Muscle of back (tissue), 13 donors: ENCODE data around the gene ARSG. TPM values are rescaled to one million over a fixed set of nuclear protein-coding genes. Genes with fewer than 3 reads are reported as not detected.
"Not testable (repeated sequence)": the region's sequence is repeated elsewhere in the genome, so short reads cannot be mapped to it uniquely, and the experiment has no call there.

Source experiments
- DNase-seq, 3 donors: peaks; one replicate each; pipeline versions ENCODE4 v3.0.0 to v3.0.0-alpha.2; 2013
- long read RNA-seq, 9 donors: transcript quantifications; one replicate each; lab custom pipeline, GENCODE V29; 2026
- polyA plus RNA-seq, 10 donors: library from polyadenylated mRNA; unstranded; fragments of 120-200 nt; gene quantifications; one replicate each; pipeline ENCODE4 v1.2.1, GENCODE V29; 2013; ENCODE audit not compliant: insufficient read length in 10 of 10

ARSG gene
- 1 to 10 TPM; 2.2 to 4.3 (median 3.1) TPM for polyA plus RNA-seq
- long read RNA-seq, donor 1, partial matches to known transcripts = 0 of 8 reads
- long read RNA-seq, donor 1, other reads (novel, unspliced or antisense) = 8 of 8 reads
- long read RNA-seq, donor 2 = 0 reads
- long read RNA-seq, donor 3 = 0 reads
- long read RNA-seq, donor 4 = 0 reads
- long read RNA-seq, donor 5 = 0 reads
- long read RNA-seq, donor 6 = 0 reads
- long read RNA-seq, donor 7, partial matches to known transcripts = 0 of 1 reads
- long read RNA-seq, donor 7, other reads (novel, unspliced or antisense) = 0 of 1 reads
- long read RNA-seq, donor 8 = 0 reads
- long read RNA-seq, donor 9 = 0 reads

DNA sequence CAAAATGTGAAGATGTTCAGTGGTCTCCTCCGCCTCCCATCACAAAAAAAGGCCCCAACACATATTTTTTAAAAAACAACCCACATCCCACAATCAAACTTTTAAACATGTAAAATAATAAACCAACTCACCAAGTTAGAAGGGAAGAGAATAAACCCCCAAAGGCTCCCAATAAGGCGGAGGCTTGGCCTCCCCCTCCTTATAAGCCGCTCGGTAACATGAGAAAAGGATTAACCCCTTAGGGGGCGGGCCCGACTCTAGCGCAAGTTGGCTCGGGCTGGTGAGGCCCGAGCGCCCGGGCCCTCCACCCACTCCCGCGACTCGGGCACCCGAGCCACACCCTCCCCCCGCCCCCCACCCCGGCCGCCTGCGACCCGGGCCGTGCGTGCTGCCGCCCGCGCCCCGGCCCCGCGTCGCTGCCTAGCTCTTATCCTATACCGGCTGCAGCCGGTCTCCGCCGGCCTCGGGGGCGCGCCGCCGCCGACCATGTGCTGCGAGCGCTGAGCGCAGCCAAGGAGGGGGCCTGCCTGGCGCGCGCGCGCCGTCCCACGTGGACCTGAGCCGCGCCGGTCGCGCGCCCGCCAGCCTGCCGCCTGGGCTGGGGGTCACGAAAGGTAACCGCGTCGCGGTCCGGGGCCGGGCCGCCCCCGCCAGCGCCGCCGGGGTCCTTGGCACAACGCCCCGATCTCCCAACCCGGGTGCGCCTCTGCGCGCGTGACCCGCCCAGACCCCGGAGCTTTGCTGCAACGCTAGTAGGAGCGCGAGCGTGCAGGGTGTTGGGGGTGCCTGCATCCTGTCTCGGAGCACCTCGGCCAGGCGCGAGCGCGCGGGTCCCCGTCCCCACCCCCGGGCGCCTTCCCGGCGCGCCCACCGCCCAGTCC, at the start of gene ARSG, which contains the start of gene SLC16A6:
Gene ARSG, plus strand, starts transcription at position 541 of the 881 bp plus-strand sequence. CDS start 15,999 bp downstream, outside the sequence.
Gene SLC16A6, minus strand, starts transcription at position 173 of the 881 bp plus-strand sequence. CDS start 12,807 bp downstream, outside the sequence.
- DNase-seq = peak; percentile 64 to 86 (median 76)

DNA sequence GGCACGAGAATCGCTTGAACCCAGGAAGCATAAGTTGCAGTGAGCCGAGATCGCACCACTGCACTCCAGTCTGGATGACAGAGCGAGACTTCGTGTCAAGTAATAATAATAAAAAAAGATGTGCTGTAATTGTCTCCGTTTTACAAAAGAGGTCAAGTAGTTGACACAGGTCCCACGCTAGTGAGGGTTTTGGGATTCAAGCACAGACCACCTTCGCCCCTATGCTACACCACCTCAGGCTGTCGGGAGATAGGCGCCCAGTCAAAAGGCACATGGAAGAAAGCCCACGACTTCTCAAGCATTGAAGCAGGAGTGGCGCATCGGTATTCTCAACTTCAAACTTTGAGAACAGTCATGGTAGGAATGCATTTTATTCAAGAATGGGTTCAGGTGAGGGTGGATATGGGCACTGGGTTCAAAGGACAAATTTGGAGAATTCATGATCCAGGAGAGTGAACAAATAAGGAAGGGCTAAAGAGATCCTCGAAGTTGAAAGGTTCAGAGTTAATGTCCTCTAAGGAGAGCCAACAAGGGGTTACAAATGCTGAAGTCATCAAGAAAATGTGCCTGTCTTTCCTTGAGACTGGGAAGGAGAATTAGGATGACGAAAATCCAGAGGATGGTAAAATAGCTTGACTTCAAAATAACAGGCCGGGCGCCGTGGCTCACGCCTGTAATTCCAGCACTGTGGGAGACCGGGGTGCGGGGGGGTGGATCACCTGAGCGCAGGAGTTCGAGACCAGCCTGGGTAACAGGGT, 44.8 kb upstream of the ARSG start:
- DNase-seq = no peak

DNA sequence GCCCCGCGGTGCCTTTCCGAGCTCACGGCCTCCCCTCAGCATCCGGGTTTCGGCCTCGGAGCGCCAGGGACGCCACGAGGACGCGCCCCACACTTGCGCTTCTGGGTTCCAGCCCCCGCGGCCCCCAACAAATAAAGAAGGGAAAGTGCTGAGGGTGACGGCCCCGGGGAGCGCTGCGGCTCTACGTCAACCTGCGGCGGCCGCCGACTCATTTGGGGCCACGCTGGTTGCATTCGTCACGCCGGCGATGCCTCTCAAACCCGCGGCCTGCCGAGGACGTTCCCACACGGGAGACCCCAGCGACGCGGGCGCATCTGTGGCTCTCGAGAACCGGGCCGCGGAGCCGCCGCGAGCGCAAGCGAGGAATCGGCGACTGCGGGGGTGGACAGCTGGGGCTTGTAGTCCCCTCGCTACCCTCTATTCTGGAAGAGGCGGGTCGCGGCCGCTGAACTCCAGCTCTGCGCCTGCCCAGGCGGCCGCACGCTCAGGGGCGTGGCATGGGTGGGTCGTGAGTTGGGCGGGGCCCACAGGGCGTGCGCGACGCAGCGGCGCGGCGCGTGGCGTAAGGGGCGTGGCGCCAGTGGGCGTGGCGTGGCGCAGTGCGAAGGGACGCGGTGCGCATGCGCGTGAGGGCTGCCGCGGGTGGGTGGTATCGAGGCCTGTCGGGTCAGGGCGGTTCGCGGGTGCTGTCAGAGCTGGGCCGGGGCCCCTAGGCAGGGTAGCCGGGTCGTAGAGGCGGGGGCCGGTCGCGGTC, 43.7 kb upstream of the ARSG start, which contains the start of gene AMZ2:
Gene AMZ2, plus strand, starts transcription at position 599 of the 754 bp plus-strand sequence. CDS start 2,145 bp downstream, outside the sequence.
- peak; percentile 95 to 99 (median 99) for DNase-seq

GRCh38 chr17:68248199-68248825, 43.0 kb upstream of the ARSG start:
- DNase-seq = peak in 1 of 3 donors; percentile 68

- DNase-seq = no peak
Measured at GRCh38 chr17:68248891-68249290, 42.4 kb upstream of the ARSG start.

- no peak for DNase-seq
Measured at GRCh38 chr17:68249354-68249765, 41.9 kb upstream of the ARSG start.

GRCh38 chr17:68253426-68253825, 37.9 kb upstream of the ARSG start:
- not testable (repeated sequence) for DNase-seq

- no peak for DNase-seq
Measured at GRCh38 chr17:68255151-68255550, 36.1 kb upstream of the ARSG start.

- no peak for DNase-seq
Measured at GRCh38 chr17:68255731-68256538, 35.4 kb upstream of the ARSG start.

DNA sequence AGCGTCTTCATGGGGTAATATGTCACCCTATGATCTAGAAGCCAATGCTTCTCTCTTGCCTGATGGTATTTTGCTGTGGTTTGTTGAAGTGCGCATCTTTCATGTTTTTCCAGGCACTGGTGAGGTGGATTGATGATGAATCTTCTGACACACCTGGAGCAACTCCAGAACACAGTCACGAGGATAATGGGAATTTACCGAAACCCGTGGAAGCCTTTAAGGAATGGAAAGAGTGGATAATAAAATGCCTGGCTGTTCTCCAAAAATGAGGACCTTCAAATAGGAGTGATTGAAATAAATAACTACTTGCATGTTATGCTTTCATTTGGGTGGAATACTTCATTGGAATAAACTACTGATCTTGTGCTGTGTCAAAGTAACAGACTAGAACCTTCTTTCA, 34.6 kb upstream of the ARSG start:
- not testable (repeated sequence) for DNase-seq

DNA sequence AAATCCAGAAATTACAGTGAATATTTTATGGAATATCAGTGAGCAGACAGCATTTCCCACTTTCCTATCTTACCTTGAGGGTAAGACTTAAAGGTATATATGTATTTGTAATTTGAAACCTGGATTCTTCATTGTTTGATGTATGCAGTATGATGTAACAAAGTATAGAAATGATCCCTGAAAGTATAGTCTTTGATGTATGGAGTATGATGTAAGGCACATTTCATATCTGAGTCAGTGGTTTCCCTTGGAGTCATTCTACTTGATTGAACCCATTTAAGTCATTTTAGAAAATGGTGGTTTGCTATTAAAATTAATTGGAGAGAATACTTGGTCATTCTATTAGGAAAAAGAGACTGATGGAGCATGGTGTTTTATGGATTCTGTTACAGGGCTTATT, 33.4 kb upstream of the ARSG start:
- no peak for DNase-seq

DNA sequence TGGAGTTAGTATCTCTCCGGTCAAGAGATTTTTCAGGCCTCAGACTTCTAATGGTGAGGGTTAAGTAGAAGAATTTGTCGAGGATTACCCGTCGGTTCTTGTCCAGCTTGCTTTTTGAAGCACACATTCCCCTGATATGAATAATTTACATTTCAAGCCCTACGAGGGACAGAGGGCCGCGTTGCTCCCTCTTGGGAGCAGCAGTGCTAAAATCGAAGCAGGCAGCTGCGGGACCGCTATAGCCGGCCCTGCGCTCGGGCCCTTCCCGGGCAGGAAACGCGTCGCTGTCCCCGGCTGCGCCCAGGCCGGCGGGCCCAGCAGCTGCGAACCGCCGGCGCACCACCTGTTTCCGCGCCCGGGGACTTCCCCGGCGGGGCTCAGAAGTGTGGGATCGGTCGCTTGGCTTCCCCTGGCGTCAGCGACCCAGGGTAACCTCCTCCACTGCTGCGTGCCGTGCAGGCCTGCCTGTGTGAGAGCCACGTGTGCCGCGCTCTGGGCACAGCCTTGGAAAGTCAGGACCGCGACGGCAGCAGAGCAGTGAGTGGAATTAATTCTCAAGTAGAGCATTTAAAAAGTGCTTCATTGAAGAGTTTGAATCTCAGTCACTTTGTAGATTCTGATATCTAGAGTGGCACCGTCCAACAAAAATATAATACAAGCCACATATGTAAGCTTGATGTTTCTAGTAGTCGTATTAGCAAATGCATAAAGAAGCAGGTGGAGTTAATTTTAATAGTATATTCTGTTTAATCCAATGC, 32.2 kb upstream of the ARSG start:
- DNase-seq = peak; percentile 57 to 60 (median 59)

- not testable (repeated sequence) for DNase-seq
Measured at GRCh38 chr17:68259648-68259951, 31.7 kb upstream of the ARSG start.

DNA sequence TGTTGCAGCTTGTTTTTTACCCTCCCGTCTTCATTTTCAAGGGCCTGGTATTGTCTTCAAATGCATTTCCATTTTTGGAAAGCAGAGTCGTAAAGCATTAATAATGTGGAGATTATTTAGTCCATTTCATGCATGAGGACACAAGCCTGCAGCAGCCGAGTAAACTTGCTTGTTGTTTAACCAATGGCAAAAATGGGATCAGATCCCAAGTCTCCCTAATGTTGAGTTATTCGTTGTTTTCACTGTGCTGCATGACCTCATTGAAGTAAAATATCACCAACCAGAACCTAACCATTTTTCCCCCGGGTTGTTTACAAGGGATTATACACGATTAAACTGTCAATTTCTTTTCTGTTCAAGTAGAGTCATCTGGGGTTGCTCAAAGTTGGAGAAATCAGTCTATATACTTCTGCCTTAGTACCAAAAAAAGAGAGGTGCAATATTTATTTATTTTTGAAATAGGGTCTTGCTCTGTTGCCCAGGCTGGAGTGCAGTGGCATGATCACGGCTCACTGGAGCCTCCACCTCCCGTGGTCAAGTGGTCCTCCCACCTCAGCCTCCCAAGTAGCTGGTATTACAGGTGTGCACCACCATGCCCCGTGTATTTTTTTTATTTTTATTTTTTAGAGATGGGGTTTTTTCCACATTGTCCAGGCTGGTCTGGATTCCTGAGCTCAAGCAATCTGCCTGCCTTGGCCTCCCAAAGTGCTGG, 31.1 kb upstream of the ARSG start:
- no peak for DNase-seq

- peak in 1 of 3 donors; percentile 26 for DNase-seq
Measured at GRCh38 chr17:68262467-68262866, 28.8 kb upstream of the ARSG start.

- peak in 2 of 3 donors; percentile 49 to 57 for DNase-seq
Measured at GRCh38 chr17:68263101-68263681, 28.1 kb upstream of the ARSG start.

DNA sequence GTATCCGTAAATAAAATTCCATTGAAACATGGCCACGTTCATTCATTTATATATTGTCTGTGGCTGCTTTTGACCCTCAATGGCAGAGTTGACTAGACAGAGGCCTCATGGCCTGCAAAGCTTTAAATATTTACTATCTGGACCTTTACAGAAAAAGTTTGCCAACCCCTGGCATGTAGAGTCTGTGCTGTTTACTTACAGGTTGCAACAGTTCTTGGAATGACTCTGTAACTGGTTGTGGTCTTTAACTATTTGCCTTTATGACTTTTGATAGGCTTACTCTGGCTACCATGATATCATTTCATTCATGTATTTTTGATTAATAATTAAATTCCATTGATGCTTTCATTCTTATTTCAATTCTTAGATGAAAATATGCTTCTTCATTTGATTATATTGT, 25.5 kb upstream of the ARSG start:
- not testable (repeated sequence) for DNase-seq

GRCh38 chr17:68273722-68274121, 17.6 kb upstream of the ARSG start:
- no peak for DNase-seq
